GM12873 (cell line): Measurements from ENCODE around the gene MRC2.

ENCODE experiments used
- CTCF ChIP-seq: IDR thresholded peaks from 2 replicates; pipeline ENCODE4 v1.5.1; 2012; ENCODE audit warnings: low read depth, mild to moderate bottlenecking, moderate library complexity, low read length, control low read depth; ENCODE audit not compliant: insufficient read depth; ENCODE audit errors: missing control alignments

Gene MRC2

GRCh38 chr17:62700964-62701705 lies 73.7 kb downstream of the MRC2 start:
- TF ChIP-seq CTCF, result no peak

GRCh38 chr17:62701706-62702085 lies 74.2 kb downstream of the MRC2 start:
- no peak for TF ChIP-seq CTCF

- TF ChIP-seq CTCF, result no peak
Observed at GRCh38 chr17:62702746-62703260, 75.3 kb downstream of the MRC2 start.

GRCh38 chr17:62703261-62703775 lies 75.8 kb downstream of the MRC2 start:
- no peak for TF ChIP-seq CTCF

- TF ChIP-seq CTCF, result peak; percentile 81
Observed at GRCh38 chr17:62703776-62704380, 76.4 kb downstream of the MRC2 start.

- no peak for TF ChIP-seq CTCF
Observed at GRCh38 chr17:62704381-62704971, 77.0 kb downstream of the MRC2 start.

- no peak for TF ChIP-seq CTCF
Observed at GRCh38 chr17:62705156-62705777, 77.8 kb downstream of the MRC2 start.
